Activated T-helper 17 cell treated with anti-CD3 and anti-CD28 coated beads, Interleukin-2, amount 50 U/mL, for 72 hours (primary cell): ENCODE results near the gene GRIP2. TPM values are rescaled to one million over a fixed set of nuclear protein-coding genes. Genes with fewer than 3 reads are reported as not detected.

Experiments
- ATAC-seq: fragments of 150-1000 bp; cut with Tn5 transposase; replicated peaks from 2 replicates; pipeline ENCODE4 v1.10.0; 2021; ENCODE audit warnings: mild to moderate bottlenecking, moderate library complexity
- H3K27ac Mint-ChIP-seq: one replicate; pipeline ENCODE4 v1.8.0; 2022; ENCODE audit warnings: mixed read lengths
- H3K27me3 Mint-ChIP-seq: one replicate; pipeline ENCODE4 v1.8.0; 2022; ENCODE audit warnings: mixed read lengths
- H3K36me3 Mint-ChIP-seq: one replicate; pipeline ENCODE4 v1.8.0; 2022; ENCODE audit warnings: low read depth, mild to moderate bottlenecking, mixed read lengths
- H3K4me1 Mint-ChIP-seq: one replicate; pipeline ENCODE4 v1.8.0; 2022; ENCODE audit warnings: mixed read lengths
- H3K4me3 Mint-ChIP-seq: one replicate; pipeline ENCODE4 v1.8.0; 2022; ENCODE audit warnings: mild to moderate bottlenecking, mixed read lengths
- H3K9me3 Mint-ChIP-seq: one replicate; pipeline ENCODE4 v1.8.0; 2022; ENCODE audit warnings: mixed read lengths
- total RNA-seq, 2 donors: library from RNA; stranded (reverse); gene quantifications; one replicate each; pipeline ENCODE4 v1.2.3, GENCODE V29; 2022

The GRIP2 gene
- total RNA-seq, 2 donors from 2014 or later, result 0.21 TPM; not detected in 1

DNA sequence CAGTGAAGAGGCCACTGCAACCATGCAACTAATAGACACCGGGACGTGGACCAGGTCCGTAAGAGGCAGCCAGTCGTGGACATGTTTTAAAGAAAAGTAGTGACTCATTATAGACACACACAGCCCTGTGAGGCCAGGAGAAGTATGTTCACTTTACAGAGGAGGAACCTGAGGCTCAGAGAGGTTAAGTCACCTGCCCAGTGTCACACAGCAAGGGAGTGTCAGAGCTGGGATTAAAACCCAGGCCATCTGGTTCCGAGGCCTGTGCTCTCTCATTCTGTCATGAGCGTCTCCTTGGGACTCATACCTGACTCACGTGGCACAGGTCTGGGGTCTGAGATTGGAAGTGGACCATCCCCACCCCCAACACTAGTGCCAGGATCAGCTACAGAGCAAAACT lies 28.1 kb upstream of the GRIP2 start:
- Mint-ChIP-seq H3K9me3 (no peaks in the 10 kb centered on the region), H3K27me3 (peaks cover 3% of the 10 kb centered on the region), H3K4me1 (no peaks in the 10 kb centered on the region), H3K27ac (no peak overlapping the region), H3K36me3 (no peaks in the 10 kb centered on the region), H3K4me3 (no peak overlapping the region)
- ATAC-seq, result no peak

DNA sequence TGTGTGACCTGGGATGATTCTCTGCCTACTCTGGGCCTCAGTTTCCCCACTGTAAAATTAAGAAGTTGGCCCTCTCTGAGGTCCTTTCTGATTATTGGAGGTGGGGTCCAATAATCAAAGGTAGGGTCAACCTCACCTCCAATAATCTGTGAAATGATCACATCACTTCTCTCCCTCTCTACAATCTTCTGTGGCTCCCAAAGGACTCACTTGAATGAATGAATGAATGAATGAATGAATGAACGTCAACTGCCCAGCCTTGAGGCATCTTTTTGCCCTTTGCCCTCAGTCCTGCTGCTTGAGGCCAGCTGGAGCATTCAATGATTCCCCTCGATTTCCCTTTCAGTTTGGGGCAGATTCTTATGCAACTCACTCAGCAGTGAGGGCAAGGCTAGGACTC lies 26.7 kb upstream of the GRIP2 start:
- Mint-ChIP-seq H3K27ac (no peak overlapping the region), H3K9me3 (no peaks in the 10 kb centered on the region), H3K36me3 (no peaks in the 10 kb centered on the region), H3K4me1 (no peaks in the 10 kb centered on the region), H3K4me3 (no peak overlapping the region), H3K27me3 (peaks cover 10% of the 10 kb centered on the region)
- ATAC-seq, result no peak

DNA sequence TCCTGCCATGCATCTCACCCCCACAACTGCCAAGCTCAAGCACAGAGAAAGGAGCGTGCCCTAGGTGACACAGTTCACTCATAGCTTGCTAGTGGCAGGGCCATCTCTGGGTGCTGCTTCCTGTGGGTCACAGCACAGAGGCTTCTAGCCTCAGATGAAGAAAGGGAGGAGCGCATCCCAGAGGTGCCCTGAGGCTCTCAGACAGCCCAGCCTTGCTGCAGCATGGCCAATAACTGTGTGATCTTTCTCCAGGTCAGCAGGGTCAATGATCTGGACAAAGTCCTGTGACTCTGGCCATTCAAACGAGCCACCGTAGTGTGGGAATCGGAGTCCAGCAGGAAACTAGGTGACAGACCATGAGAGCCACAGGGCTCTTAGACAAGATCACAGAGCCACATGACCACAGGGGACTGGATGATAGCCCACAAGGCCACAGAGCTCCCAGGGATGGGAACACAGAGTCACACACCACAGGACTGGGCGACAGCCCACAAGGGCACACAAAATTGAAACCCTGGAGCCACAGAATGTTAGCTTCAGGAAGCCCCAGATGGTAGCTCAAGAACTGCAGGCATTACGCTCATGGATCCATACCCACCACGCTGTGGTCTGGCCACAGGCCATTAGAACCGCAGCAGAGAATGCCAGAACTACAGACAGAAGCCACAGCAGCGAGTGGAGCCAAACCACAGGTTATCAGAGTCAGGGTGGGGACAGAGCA lies 25.9 kb upstream of the GRIP2 start:
- ATAC-seq, result no peak
- H3K36me3 Mint-ChIP-seq, result no peaks in the 10 kb centered on the region
- H3K9me3 Mint-ChIP-seq, result no peaks in the 10 kb centered on the region
- H3K4me1 Mint-ChIP-seq, result no peaks in the 10 kb centered on the region
- H3K4me3 Mint-ChIP-seq, result no peak overlapping the region
- H3K27me3 Mint-ChIP-seq, result peaks cover 12% of the 10 kb centered on the region
- H3K27ac Mint-ChIP-seq, result no peak overlapping the region

DNA sequence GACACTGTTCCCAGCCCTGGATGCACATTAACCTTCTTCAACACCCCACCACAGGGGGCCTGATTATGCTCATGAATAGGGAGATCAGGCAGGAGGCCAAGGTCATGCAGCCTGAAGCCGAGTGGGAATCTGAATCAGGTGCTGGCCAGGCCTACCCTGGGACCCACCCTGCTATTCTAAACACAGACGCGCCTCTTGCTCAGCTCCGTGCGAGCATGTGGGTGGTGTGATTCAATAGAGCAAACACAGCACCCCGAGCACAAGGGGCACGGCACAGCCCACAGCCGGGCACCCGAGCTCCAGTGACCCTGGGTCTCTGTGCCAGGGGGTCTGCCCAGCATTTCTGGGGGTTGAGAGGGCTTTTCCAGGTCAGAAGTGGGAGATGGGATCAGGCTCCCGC lies 24.6 kb upstream of the GRIP2 start:
- Mint-ChIP-seq H3K9me3 (no peaks in the 10 kb centered on the region), H3K27ac (no peak overlapping the region), H3K27me3 (peaks cover 15% of the 10 kb centered on the region), H3K4me1 (no peaks in the 10 kb centered on the region), H3K36me3 (no peaks in the 10 kb centered on the region), H3K4me3 (no peak overlapping the region)
- ATAC-seq, result no peak

DNA sequence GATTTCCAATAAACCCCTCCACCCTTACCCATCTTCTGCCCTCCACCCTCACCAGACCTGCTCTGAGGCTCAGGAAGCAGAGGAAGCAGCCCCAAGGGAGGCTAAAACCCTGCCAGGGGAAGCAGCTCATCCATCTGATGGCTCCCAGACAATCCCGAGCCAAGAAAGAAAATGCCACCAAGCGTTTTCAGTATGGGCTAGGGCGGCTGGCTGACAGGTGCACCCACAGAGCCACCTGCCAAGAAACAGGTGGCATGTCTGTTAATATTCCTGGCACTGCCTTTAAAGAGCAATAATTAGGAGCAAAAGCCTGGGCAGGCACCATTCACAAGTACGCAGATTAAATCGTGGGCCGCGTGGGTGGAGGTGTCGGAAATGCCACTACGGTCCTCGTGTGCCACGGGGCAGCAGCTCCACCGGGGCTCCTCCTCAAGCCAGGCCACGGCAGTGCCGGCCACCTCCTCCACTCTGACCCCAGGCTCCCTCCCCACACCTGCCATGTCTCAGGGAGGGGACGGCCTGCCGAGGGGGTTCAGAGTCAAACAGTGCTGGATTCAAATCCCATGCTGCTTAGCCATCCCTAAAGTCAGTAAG lies 23.9 kb upstream of the GRIP2 start:
- Mint-ChIP-seq H3K9me3 (no peaks in the 10 kb centered on the region), H3K27me3 (peaks cover 17% of the 10 kb centered on the region), H3K4me3 (no peak overlapping the region), H3K36me3 (no peaks in the 10 kb centered on the region), H3K27ac (no peak overlapping the region), H3K4me1 (no peaks in the 10 kb centered on the region)
- ATAC-seq, result no peak

DNA sequence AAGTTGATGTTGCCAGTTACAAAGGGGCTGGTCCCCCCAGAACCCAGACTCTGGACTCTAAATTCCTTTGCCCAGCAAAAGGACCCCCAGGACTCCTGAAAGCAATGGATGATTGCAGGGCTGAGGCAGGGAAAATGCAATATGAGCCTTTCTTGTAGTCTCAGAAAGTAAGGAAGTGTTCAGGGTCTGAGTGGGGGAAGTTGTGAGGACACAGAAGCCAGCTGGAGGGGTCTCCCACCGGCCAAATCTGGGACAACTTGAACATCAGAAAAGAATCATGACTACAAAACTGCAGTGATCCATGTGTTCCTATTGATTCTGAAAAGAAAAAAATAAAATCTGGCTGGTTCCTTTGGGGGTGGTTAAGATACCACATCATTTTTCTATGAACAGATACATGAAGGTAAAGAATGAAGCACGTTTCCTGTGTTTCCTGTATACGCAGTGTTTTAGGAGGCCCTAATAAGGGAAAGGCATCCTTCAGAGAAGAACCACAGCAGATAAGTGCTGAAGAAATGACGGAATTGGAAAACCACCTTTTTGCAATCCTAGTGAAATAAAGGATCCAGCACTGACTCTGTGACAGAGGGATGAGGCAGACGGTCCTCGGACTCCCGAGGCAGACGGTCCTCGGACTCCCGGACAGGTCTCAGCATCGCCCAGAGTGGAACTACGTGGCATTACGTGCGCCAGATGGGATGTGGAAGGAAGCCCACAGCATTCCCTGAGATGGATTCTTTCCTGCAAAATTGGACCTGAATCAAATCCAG lies 22.2 kb upstream of the GRIP2 start:
- Mint-ChIP-seq H3K27ac (no peak overlapping the region), H3K36me3 (no peaks in the 10 kb centered on the region), H3K4me1 (no peaks in the 10 kb centered on the region), H3K9me3 (no peaks in the 10 kb centered on the region), H3K27me3 (peaks cover 17% of the 10 kb centered on the region), H3K4me3 (no peak overlapping the region)
- no peak for ATAC-seq

DNA sequence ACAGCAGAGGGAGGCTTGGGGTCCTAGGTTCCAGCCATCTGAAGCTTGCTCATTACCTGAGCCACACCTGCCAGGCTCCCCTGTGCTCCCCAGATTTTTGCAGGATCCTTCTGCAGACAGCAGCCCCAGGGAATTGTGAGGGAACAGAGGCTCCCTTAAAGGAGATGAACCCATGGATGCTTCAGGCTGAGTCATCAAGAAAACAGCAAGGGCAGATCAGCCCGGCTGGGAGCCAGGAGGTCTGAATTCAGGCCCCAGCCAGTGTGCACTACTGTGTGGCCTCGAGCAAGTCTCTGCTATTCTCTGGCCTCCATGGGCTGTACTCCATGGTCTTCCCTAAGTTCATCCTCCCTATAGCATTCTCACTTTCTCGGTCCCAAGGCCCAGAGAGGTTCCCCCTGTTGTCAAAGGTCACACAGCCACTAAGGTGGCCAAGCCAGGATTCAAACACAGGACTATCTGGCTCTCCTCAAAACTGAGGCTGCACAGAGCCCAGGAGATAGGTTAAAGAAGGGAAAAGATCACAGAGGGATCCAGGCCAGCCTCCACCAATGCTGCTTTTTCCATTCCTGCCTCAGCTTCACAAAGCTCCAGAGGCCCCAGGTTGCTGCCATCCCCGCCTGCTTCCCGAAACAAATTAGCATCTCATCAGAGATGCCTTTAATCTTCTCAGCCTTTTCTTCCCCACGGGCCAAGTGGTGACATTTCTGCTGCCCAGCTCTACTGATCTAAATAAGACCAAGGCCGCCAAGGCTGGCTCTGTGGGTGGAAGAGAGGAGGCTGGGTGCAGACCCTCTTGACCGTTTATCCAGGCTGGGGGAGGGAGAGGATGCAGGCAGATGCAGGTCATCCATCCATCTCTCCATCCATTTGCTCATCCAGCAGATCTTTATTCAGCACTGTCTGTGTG lies 21.2 kb upstream of the GRIP2 start:
- Mint-ChIP-seq H3K4me3 (no peak overlapping the region), H3K9me3 (no peaks in the 10 kb centered on the region), H3K27me3 (peaks cover 18% of the 10 kb centered on the region), H3K4me1 (no peaks in the 10 kb centered on the region), H3K36me3 (no peaks in the 10 kb centered on the region), H3K27ac (no peak overlapping the region)
- ATAC-seq, result no peak

DNA sequence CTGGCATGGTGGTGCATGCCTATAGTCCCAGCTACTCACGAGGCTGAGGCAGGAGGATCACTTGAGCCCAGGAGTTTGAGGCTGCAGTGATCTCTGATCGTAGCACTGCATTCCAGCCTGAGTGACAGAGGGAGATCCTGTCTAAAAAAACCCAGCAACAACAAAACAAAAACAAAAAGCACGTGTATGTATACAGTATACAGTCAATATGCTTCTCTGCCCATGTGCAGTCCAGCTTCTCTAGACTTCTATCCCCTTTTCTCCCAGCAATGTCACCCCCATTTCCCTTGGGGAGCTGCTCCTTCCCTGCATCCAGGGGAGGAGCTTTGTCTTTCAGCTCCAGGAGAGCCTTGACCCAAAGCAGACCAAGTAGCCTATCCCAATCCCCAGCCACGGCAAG lies 20.0 kb upstream of the GRIP2 start:
- H3K27ac Mint-ChIP-seq, result no peak overlapping the region
- no peaks in the 10 kb centered on the region for H3K4me1 Mint-ChIP-seq
- peaks cover 27% of the 10 kb centered on the region for H3K27me3 Mint-ChIP-seq
- no peak for ATAC-seq
- no peak overlapping the region for H3K4me3 Mint-ChIP-seq
- H3K9me3 Mint-ChIP-seq, result no peaks in the 10 kb centered on the region
- H3K36me3 Mint-ChIP-seq, result no peaks in the 10 kb centered on the region

DNA sequence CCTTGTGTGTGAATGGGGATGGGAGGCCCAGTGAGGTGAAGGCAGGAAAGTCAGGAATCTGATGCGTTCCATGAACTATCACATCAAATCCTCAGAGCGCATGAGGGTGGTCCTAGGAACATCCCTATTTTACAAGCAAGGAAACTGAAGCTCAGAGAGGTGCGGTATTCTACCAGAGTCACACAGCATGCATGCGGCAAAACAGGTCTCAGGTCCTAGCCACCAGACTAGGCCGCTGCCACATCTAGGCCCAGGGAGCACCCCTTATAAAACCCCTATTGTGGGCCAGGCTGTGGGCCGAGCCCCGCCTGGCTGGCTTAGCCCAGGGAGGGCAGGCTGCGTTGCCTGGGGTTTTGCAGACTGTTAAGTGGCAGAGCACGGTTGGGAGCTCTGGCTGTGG lies 17.9 kb upstream of the GRIP2 start:
- H3K4me3 Mint-ChIP-seq, result no peak overlapping the region
- H3K4me1 Mint-ChIP-seq, result no peaks in the 10 kb centered on the region
- peaks cover 41% of the 10 kb centered on the region for H3K27me3 Mint-ChIP-seq
- no peaks in the 10 kb centered on the region for H3K36me3 Mint-ChIP-seq
- no peaks in the 10 kb centered on the region for H3K9me3 Mint-ChIP-seq
- H3K27ac Mint-ChIP-seq, result no peak overlapping the region
- no peak for ATAC-seq

DNA sequence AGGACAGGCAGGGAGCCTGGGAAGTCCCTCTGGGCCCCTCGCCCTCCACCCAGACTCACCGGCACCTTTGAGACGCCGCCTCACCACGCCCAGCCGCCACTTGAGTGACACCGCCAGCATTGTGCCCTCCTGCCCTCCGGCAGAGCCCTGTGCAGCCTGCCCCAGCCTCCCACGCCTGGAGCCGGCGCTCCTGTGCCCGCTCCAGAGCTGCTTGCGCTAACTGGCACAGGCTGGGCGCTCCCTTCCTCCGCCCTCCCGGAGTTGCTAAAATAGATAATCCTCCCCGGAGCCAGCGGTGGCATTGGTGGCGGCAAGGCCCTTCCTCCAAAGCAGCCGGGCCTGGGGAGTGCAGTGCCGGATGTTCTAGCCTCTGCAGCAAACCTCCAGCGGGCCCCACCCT lies 15.7 kb upstream of the GRIP2 start:
- ATAC-seq, result peak; percentile 43
- no peaks in the 10 kb centered on the region for H3K36me3 Mint-ChIP-seq
- H3K27me3 Mint-ChIP-seq, result peaks cover 45% of the 10 kb centered on the region
- H3K4me1 Mint-ChIP-seq, result no peaks in the 10 kb centered on the region
- no peaks in the 10 kb centered on the region for H3K9me3 Mint-ChIP-seq
- peak overlapping the region; percentile 34 for H3K4me3 Mint-ChIP-seq
- H3K27ac Mint-ChIP-seq, result no peak overlapping the region

DNA sequence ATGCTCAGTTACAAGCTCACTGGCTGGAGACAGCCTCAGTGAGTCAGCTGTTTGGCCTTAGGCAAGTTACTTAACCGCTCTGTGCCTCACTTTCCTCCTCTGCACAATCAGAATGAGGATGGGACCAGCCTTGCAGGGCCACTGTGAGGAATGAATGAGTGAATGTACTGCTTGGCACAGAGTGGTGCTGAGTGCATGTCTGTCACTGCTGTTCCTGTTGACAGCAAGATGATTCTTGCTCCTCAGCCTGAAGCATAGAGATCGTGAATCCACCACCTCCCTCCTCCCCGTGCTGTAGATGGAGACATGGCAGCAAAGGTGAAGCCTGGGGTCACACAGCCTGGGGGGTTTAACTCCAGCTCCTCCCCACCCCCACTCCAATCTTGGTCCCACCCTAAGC lies 14.6 kb upstream of the GRIP2 start:
- no peak overlapping the region for H3K27ac Mint-ChIP-seq
- peaks cover 42% of the 10 kb centered on the region for H3K27me3 Mint-ChIP-seq
- H3K36me3 Mint-ChIP-seq, result no peaks in the 10 kb centered on the region
- H3K9me3 Mint-ChIP-seq, result no peaks in the 10 kb centered on the region
- H3K4me3 Mint-ChIP-seq, result no peak overlapping the region
- no peaks in the 10 kb centered on the region for H3K4me1 Mint-ChIP-seq
- ATAC-seq, result no peak

DNA sequence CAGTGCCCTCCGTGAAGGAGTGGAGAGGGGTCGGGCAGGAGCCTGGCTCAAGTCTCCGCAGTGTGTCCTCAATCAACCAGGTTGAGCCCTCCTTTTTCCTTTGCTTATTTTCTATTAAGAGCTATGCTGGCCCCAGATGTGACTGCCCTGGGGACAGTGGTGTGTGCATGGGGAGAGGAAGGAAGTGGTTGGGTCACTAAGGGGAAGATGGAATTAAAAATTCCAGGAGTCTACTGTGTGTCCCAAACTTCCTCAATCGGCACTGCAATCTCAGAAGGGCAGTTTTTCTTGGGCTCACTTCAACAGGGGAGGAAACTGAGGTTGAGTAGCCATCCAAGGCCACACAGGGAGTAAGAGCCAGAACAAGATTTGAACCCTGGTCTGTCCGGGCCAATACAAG lies 13.7 kb upstream of the GRIP2 start:
- ATAC-seq, result no peak
- no peak overlapping the region for H3K4me3 Mint-ChIP-seq
- H3K9me3 Mint-ChIP-seq, result no peaks in the 10 kb centered on the region
- no peaks in the 10 kb centered on the region for H3K36me3 Mint-ChIP-seq
- H3K27ac Mint-ChIP-seq, result no peak overlapping the region
- peaks cover 40% of the 10 kb centered on the region for H3K27me3 Mint-ChIP-seq
- no peaks in the 10 kb centered on the region for H3K4me1 Mint-ChIP-seq

DNA sequence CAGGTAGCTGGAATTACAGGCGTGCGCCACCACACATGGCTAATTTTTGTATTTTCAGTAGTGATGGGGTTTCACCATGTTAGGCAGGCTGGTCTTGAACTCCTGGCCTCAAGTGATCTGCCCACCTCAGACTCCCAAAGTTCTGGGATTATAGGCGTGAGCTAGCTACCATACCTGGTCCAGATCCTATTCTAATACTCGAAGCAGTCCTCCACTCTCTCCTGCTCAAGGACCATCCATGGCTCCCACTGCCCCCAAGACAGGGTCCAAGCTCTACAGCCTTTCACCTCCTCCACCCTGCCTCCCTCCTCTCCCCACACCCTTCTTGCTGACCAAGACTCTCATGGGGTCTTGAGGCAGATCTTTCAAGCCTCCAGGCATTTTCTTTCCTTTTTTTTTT lies 12.6 kb upstream of the GRIP2 start:
- Mint-ChIP-seq H3K27me3 (peaks cover 46% of the 10 kb centered on the region), H3K4me1 (no peaks in the 10 kb centered on the region), H3K36me3 (no peaks in the 10 kb centered on the region), H3K9me3 (no peaks in the 10 kb centered on the region), H3K4me3 (no peak overlapping the region), H3K27ac (no peak overlapping the region)
- no peak for ATAC-seq

DNA sequence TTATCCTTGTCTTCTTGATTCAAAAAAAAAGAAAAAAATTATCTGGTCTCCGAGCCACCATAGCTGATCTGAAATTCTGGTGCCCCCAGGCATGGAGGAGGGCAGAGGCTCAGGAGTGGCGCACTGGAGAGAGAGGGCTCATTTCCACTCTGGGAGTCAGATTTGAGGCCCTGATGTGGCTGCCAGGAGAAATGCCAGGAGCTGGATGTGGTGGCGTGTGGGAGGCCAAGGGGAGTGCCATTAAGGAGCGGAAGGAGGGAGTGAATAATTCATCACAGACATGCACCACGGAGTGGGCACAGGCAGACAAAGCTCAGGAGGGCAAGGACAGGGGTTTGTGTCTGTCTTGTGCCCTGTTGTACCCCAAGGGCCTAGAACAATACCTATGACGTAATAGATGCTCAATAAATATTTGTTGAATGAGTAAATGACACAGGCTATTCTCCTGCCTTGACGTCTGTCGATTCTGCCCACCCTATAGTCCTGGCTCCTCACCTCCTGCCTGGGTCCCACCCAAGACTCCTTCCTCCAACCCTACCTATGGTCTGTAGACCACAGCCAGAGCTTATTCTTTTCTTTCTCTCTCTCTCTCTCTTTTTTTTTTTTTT lies 12.0 kb upstream of the GRIP2 start:
- no peaks in the 10 kb centered on the region for H3K36me3 Mint-ChIP-seq
- no peak for ATAC-seq
- H3K27ac Mint-ChIP-seq, result no peak overlapping the region
- H3K4me1 Mint-ChIP-seq, result no peaks in the 10 kb centered on the region
- no peak overlapping the region for H3K4me3 Mint-ChIP-seq
- peaks cover 48% of the 10 kb centered on the region for H3K27me3 Mint-ChIP-seq
- H3K9me3 Mint-ChIP-seq, result no peaks in the 10 kb centered on the region
